SU-DHL-6 (cell line): ENCODE results near the gene RABEP2.
"Not testable (repeated sequence)": the region's sequence is repeated elsewhere in the genome, so short reads cannot be mapped to it uniquely, and the experiment has no call there.

ENCODE experiments used
- H2AFZ ChIP-seq: fragments of 200-600 bp; sonication (generic); 2 replicates; pipeline ENCODE4 v1.6.1; 2014; ENCODE audit warnings: low read depth, mild to moderate bottlenecking, moderate library complexity, mixed read lengths, antibody characterized with exemption, low read length; ENCODE audit not compliant: severe bottlenecking
- H3F3A ChIP-seq: fragments of 200-600 bp; shearing (Covaris generic); 2 replicates; pipeline ENCODE4 v1.6.0; 2016; ENCODE audit warnings: antibody characterized with exemption, mild to moderate bottlenecking; ENCODE audit not compliant: insufficient read depth
- H3K27ac ChIP-seq: fragments of 200-600 bp; sonication (generic); 2 replicates; pipeline ENCODE4 v1.5.1; 2016; ENCODE audit warnings: low read depth, mild to moderate bottlenecking, low read length, moderate library complexity, mixed read lengths
- H3K27me3 ChIP-seq: fragments of 200-600 bp; sonication (generic), shearing (Covaris generic); 2 replicates; pipeline ENCODE4 v1.6.0; 2014; ENCODE audit warnings: mild to moderate bottlenecking, low read length
- H3K36me3 ChIP-seq: fragments of 200-600 bp; sonication (generic); 2 replicates; pipeline ENCODE4 v1.6.1; 2014; ENCODE audit warnings: mild to moderate bottlenecking, low read length, mixed read lengths
- H3K4me2 ChIP-seq: fragments of 300-600, 200-600 bp; shearing (Covaris generic), sonication (generic); 2 replicates; pipeline ENCODE4 v1.6.0; 2014; ENCODE audit warnings: low read length, low read depth, mild to moderate bottlenecking; ENCODE audit not compliant: poor library complexity, severe bottlenecking
- H3K4me3 ChIP-seq: fragments of 200-600 bp; sonication (generic); 2 replicates; pipeline ENCODE4 v1.5.1; 2014; ENCODE audit warnings: antibody characterized with exemption, low read length, mild to moderate bottlenecking, mixed read lengths; ENCODE audit not compliant: insufficient read depth, poor library complexity, severe bottlenecking
- H3K79me2 ChIP-seq: fragments of 200-600 bp; sonication (generic); 2 replicates; pipeline ENCODE4 v1.6.1; 2014; ENCODE audit warnings: mild to moderate bottlenecking, low read length, moderate library complexity; ENCODE audit not compliant: insufficient read depth
- H3K9ac ChIP-seq: fragments of 200-600 bp; sonication (generic); 2 replicates; pipeline ENCODE4 v1.7.0; 2014; ENCODE audit warnings: mild to moderate bottlenecking, low read length
- H3K9me2 ChIP-seq: fragments of 200-600 bp; sonication (generic); replicated peaks from 2 replicates; pipeline ENCODE4 v1.6.1; 2014; ENCODE audit warnings: low read length; ENCODE audit not compliant: insufficient read depth
- H3K9me3 ChIP-seq: fragments of 200-600 bp; sonication (generic); 2 replicates; pipeline ENCODE4 v1.6.1; 2014; ENCODE audit warnings: low read length, mixed read lengths; ENCODE audit not compliant: insufficient read depth
- H4K20me1 ChIP-seq: fragments of 200-600 bp; sonication (generic); 2 replicates; pipeline ENCODE4 v1.6.1; 2014; ENCODE audit warnings: low read depth, mild to moderate bottlenecking, antibody characterized with exemption, low read length, moderate library complexity, mixed read lengths
- CTCF ChIP-seq: fragments of 200-600 bp; sonication (generic); IDR thresholded peaks from one replicate; pipeline ENCODE4 v1.5.1; 2017; ENCODE audit warnings: antibody characterized with exemption, mild to moderate bottlenecking, low read length, moderate library complexity; ENCODE audit not compliant: insufficient read depth, poor library complexity, severe bottlenecking
- EZH2phosphoT487 ChIP-seq: fragments of 200-600 bp; sonication (generic), shearing (Covaris generic); conservative IDR thresholded peaks from 2 replicates; pipeline ENCODE4 v1.6.1; 2018; ENCODE audit warnings: mild to moderate bottlenecking, antibody characterized with exemption, low read length, moderate library complexity, mixed read lengths

The RABEP2 gene

GRCh38 chr16:28930203-28930602, 5.2 kb upstream of the RABEP2 start:
- Histone ChIP-seq H4K20me1 (no peaks in the 10 kb centered on the region), H3K27me3 (no peaks in the 10 kb centered on the region), H3K9me2 (no peaks in the 10 kb centered on the region), H3K9me3 (no peaks in the 10 kb centered on the region), H3K9ac (peak overlapping the region; percentile 91), H3K27ac (peak overlapping the region; percentile 84), H3K4me3 (no peak overlapping the region), H2AFZ (no peak overlapping the region), H3K4me2 (peak overlapping the region; percentile 93), H3K36me3 (no peaks in the 10 kb centered on the region), H3F3A (peaks cover 39% of the 10 kb centered on the region), H3K79me2 (peaks cover 16% of the 10 kb centered on the region)
- TF ChIP-seq CTCF (no peak), EZH2phosphoT487 (no peak)

- no peaks in the 10 kb centered on the region for H4K20me1 ChIP-seq
- H3F3A ChIP-seq, result peaks cover 51% of the 10 kb centered on the region
- no peak overlapping the region for H3K27ac ChIP-seq
- peaks cover 14% of the 10 kb centered on the region for H3K79me2 ChIP-seq
- H3K9me2 ChIP-seq, result no peaks in the 10 kb centered on the region
- no peaks in the 10 kb centered on the region for H3K27me3 ChIP-seq
- no peak overlapping the region for H2AFZ ChIP-seq
- H3K4me2 ChIP-seq, result no peak overlapping the region
- no peaks in the 10 kb centered on the region for H3K9me3 ChIP-seq
- no peak overlapping the region for H3K9ac ChIP-seq
- no peak for TF ChIP-seq EZH2phosphoT487
- TF ChIP-seq CTCF, result no peak
- H3K36me3 ChIP-seq, result no peaks in the 10 kb centered on the region
- no peak overlapping the region for H3K4me3 ChIP-seq
Measured at GRCh38 chr16:28927815-28928214, 2.8 kb upstream of the RABEP2 start.

GRCh38 chr16:28926284-28926683, 1.2 kb upstream of the RABEP2 start:
- Histone ChIP-seq H3F3A (peaks cover 44% of the 10 kb centered on the region), H3K9ac (peak overlapping the region; percentile 97), H3K4me2 (peak overlapping the region; percentile 95)
- not testable (repeated sequence) for H4K20me1 ChIP-seq, H3K36me3 ChIP-seq, H3K27me3 ChIP-seq, H2AFZ ChIP-seq, H3K4me3 ChIP-seq, H3K27ac ChIP-seq, H3K9me3 ChIP-seq, H3K9me2 ChIP-seq, H3K79me2 ChIP-seq

- no peak for TF ChIP-seq EZH2phosphoT487
- TF ChIP-seq CTCF, result no peak
- Histone ChIP-seq H3K27ac (peak overlapping the region; percentile 90), H3K9me2 (no peaks in the 10 kb centered on the region), H3K79me2 (peaks cover 7% of the 10 kb centered on the region; the same call in 1 of the 2 replicates), H3K4me3 (peak overlapping the region; percentile 72), H4K20me1 (no peaks in the 10 kb centered on the region), H3K4me2 (peak overlapping the region; percentile 95), H3K9ac (peak overlapping the region; percentile 97), H3F3A (peaks cover 37% of the 10 kb centered on the region), H2AFZ (peak overlapping the region; percentile 56), H3K9me3 (no peaks in the 10 kb centered on the region), H3K36me3 (no peaks in the 10 kb centered on the region), H3K27me3 (no peaks in the 10 kb centered on the region)
Measured at GRCh38 chr16:28925386-28926228, 569 bp upstream of the RABEP2 start.
